Aorta (tissue), 5 donors: ENCODE results near the gene SNAP25. TPM values are rescaled to one million over a fixed set of nuclear protein-coding genes. Genes with fewer than 3 reads are reported as not detected.

Source experiments
- ATAC-seq: fragments of 200-7000 bp; cut with Tn5 transposase; one replicate; pipeline ENCODE4 v1.9.1; 2022; ENCODE audit warnings: moderate library complexity; ENCODE audit not compliant: low FRiP score
- DNase-seq, 2 donors: peaks; one replicate each; pipeline ENCODE4 v3.0.0-alpha.2; 2020
- H3K27ac ChIP-seq, 2 donors: one replicate each; pipeline ENCODE4 v1.5.1; 2013; ENCODE audit warnings: low read length in 2 of 2, mild to moderate bottlenecking in 2 of 2, moderate library complexity in 2 of 2, control low read depth in 1 of 2, inconsistent platforms in 1 of 2, low read depth in 1 of 2
- H3K27me3 ChIP-seq, 2 donors: one replicate each; pipeline ENCODE4 v1.6.1; 2013; ENCODE audit warnings: control low read depth in 1 of 2, low read length in 1 of 2, mild to moderate bottlenecking in 1 of 2, moderate library complexity in 1 of 2; ENCODE audit not compliant: insufficient read depth in 2 of 2, control insufficient read depth in 1 of 2
- H3K36me3 ChIP-seq, 2 donors: one replicate each; pipeline ENCODE4 v1.6.1; 2013; ENCODE audit warnings: control low read depth in 1 of 2, low read length in 1 of 2, mild to moderate bottlenecking in 1 of 2; ENCODE audit not compliant: insufficient read depth in 2 of 2, control insufficient read depth in 1 of 2
- H3K4me1 ChIP-seq, 2 donors: one replicate each; pipeline ENCODE4 v1.6.1; 2013; ENCODE audit warnings: low read length in 2 of 2, control low read depth in 1 of 2, mild to moderate bottlenecking in 1 of 2, moderate library complexity in 1 of 2; ENCODE audit not compliant: insufficient read depth in 2 of 2, control insufficient read depth in 1 of 2
- H3K4me3 ChIP-seq, 2 donors: one replicate each; pipeline ENCODE4 v1.5.1; 2013; ENCODE audit warnings: low read length in 2 of 2, control low read depth in 1 of 2, mild to moderate bottlenecking in 1 of 2
- H3K9me3 ChIP-seq: one replicate; pipeline ENCODE4 v1.6.1; 2013; ENCODE audit warnings: mild to moderate bottlenecking, low read length; ENCODE audit not compliant: control insufficient read depth
- WGBS, 2 donors: extraction: QIAGEN DNeasy Blood & Tissue Kit; methylation state at CpG; one replicate each; pipeline ENCODE4 v1.1.7; 2013; 5-methylcytosine and 5-hydroxymethylcytosine counted together
- intact Hi-C, 2 donors: fragments of 100-400 bp; cut with DNase I; formaldehyde crosslinking; loops; one replicate each; pipeline versions ENCODE4 v1.14.2 to v1.15.0; 2022
- polyA plus RNA-seq, 2 donors: library from polyadenylated mRNA; stranded (reverse); fragments of 200-250 nt; gene quantifications; one replicate each; pipeline ENCODE4 v1.2.3, GENCODE V29; 2013
- total RNA-seq, 2 donors: library from RNA; stranded (reverse); fragmentation: NEBNext Ultra II Directional; extraction: Animal tissue kit (Norgen Biotek cat#: 25700); gene quantifications; one replicate each; pipeline ENCODE4 v1.2.1, GENCODE V29; 2021
- donor health status: healthy with polysubstance abuse.
- donor health status: Bipolar disorder and iron deficiency.
- donor health status: DM: no; HTN: no; CAD: no.
- donor health status: DM: no; HTN: no; CAD: no.
- donor health status: DM: yes; HTN: yes; CAD: no.

Gene SNAP25
- total and polyA plus RNA-seq, 4 donors: 2.1 to 15.5 (median 7.1) TPM

- no peak overlapping the region for H3K27ac ChIP-seq
- no peaks in the 10 kb centered on the region for H3K36me3 ChIP-seq
- H3K9me3 ChIP-seq: no peaks in the 10 kb centered on the region
- DNase-seq (no peak), ATAC-seq (no peak)
- H3K4me1 ChIP-seq: no peaks in the 10 kb centered on the region
- no peaks in the 10 kb centered on the region for H3K27me3 ChIP-seq
- intact Hi-C loops: no loop called here
- WGBS, 2 donors: 71 to 72% methylated on average over 7 of the region's 7 CpGs
- no peak overlapping the region for H3K4me3 ChIP-seq
Observed at GRCh38 chr20:10263385-10264165, 44.9 kb downstream of the SNAP25 start.

DNA sequence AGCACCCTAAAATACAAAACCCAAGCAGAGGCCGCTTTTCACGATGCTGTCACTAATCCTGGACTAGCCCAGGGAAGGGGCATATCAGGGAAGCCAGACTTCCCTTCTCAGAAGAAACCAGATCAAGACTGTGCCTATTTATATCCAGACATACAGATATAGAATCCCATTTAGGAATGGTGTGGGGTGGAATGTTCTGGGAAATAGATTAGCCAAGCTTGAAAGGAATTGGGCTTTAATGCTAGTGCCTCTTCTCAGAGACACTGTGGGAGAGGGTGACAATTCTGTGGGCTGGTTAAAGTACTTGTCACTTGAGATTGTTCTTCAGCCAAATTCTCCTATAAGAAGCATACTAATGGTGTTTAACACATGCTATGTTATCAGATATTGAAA, 45.5 kb downstream of the SNAP25 start:
- Histone ChIP-seq H3K4me1 (no peaks in the 10 kb centered on the region), H3K36me3 (no peaks in the 10 kb centered on the region), H3K4me3 (no peak overlapping the region), H3K9me3 (no peaks in the 10 kb centered on the region), H3K27ac (no peak overlapping the region), H3K27me3 (no peaks in the 10 kb centered on the region)
- intact Hi-C loops: no loop called here
- DNase-seq (no peak), ATAC-seq (no peak)
- WGBS, 2 donors: 26% methylated on average over 2 of the region's 2 CpGs

- intact Hi-C loops: no loop called here
- Histone ChIP-seq H3K27me3 (no peaks in the 10 kb centered on the region), H3K9me3 (no peaks in the 10 kb centered on the region), H3K36me3 (no peaks in the 10 kb centered on the region), H3K4me1 (no peaks in the 10 kb centered on the region), H3K27ac (no peak overlapping the region), H3K4me3 (no peak overlapping the region)
- no peak for ATAC-seq
- WGBS, 2 donors: 84 to 89% methylated on average over 3 of the region's 3 CpGs
- no peak for DNase-seq
Observed at GRCh38 chr20:10268636-10269035, 50.0 kb downstream of the SNAP25 start.

DNA sequence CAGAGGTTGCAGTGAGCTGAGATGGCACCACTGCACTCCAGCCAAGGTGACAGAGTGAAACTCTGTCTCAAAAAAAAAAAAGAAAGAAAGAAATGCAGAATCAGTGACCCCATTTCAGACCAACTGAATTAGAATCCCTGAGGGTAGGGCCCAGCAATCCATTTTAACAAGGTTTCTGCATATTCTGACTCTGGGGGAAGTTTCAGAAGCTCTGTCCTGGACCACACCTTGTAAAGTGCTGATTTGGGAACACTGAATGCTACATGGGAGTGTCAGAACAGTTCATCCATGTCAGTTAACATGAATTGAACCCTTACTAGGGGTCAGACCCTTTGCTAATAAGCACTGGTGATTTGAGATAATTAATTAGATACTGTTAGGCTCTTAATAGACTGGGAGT, 52.0 kb downstream of the SNAP25 start:
- Histone ChIP-seq H3K27ac (no peak overlapping the region), H3K9me3 (no peaks in the 10 kb centered on the region), H3K4me3 (no peak overlapping the region), H3K4me1 (no peaks in the 10 kb centered on the region), H3K36me3 (no peaks in the 10 kb centered on the region), H3K27me3 (no peaks in the 10 kb centered on the region)
- intact Hi-C loops: no loop called here
- no peak for DNase-seq
- no peak for ATAC-seq

GRCh38 chr20:10271494-10272219, 53.0 kb downstream of the SNAP25 start:
- Histone ChIP-seq H3K27ac (no peak overlapping the region), H3K4me3 (no peak overlapping the region), H3K36me3 (no peaks in the 10 kb centered on the region), H3K9me3 (no peaks in the 10 kb centered on the region), H3K4me1 (no peaks in the 10 kb centered on the region), H3K27me3 (no peaks in the 10 kb centered on the region)
- WGBS, 2 donors: 86 to 87% methylated on average over 10 of the region's 10 CpGs
- no peak for ATAC-seq
- DNase-seq: no peak
- intact Hi-C loops: no loop called here

GRCh38 chr20:10276878-10277580, 58.4 kb downstream of the SNAP25 start:
- Histone ChIP-seq H3K4me3 (no peak overlapping the region), H3K36me3 (peaks cover 0 to 2% of the 10 kb centered on the region in 2 donors), H3K9me3 (no peaks in the 10 kb centered on the region), H3K27ac (no peak overlapping the region), H3K27me3 (no peaks in the 10 kb centered on the region), H3K4me1 (peaks cover 0 to 6% of the 10 kb centered on the region in 2 donors)
- WGBS, 2 donors: 74 to 78% methylated on average over 6 of the region's 6 CpGs
- intact Hi-C loops: no loop called here
- ATAC-seq (no peak), DNase-seq (no peak)

GRCh38 chr20:10277616-10278015, 59.0 kb downstream of the SNAP25 start:
- intact Hi-C loops: no loop called here
- no peak overlapping the region for H3K27ac ChIP-seq
- no peak overlapping the region for H3K4me3 ChIP-seq
- ATAC-seq (no peak), DNase-seq (no peak)
- H3K9me3 ChIP-seq: no peaks in the 10 kb centered on the region
- no peaks in the 10 kb centered on the region for H3K27me3 ChIP-seq
- H3K36me3 ChIP-seq: peaks cover 0 to 2% of the 10 kb centered on the region in 2 donors
- peaks cover 0 to 8% of the 10 kb centered on the region in 2 donors for H3K4me1 ChIP-seq
- WGBS, 2 donors: 82 to 85% methylated on average over 4 of the region's 4 CpGs

- Histone ChIP-seq H3K36me3 (peaks cover 0 to 2% of the 10 kb centered on the region in 2 donors), H3K27me3 (no peaks in the 10 kb centered on the region), H3K9me3 (no peaks in the 10 kb centered on the region), H3K4me3 (no peak overlapping the region), H3K27ac (no peak overlapping the region), H3K4me1 (peaks cover 0 to 8% of the 10 kb centered on the region in 2 donors)
- DNase-seq: no peak
- WGBS, 2 donors: 91% methylated on average over 4 of the region's 4 CpGs
- ATAC-seq: no peak
- intact Hi-C loops: no loop called here
Observed at GRCh38 chr20:10278412-10278811, 59.8 kb downstream of the SNAP25 start.
